SU-DHL-6 (cell line): Measurements from ENCODE around the gene PKNOX2.

ENCODE experiments used
- H2AFZ ChIP-seq: fragments of 200-600 bp; sonication (generic); 2 replicates; pipeline ENCODE4 v1.6.1; 2014; ENCODE audit warnings: low read depth, mild to moderate bottlenecking, moderate library complexity, mixed read lengths, antibody characterized with exemption, low read length; ENCODE audit not compliant: severe bottlenecking
- H3F3A ChIP-seq: fragments of 200-600 bp; shearing (Covaris generic); 2 replicates; pipeline ENCODE4 v1.6.0; 2016; ENCODE audit warnings: antibody characterized with exemption, mild to moderate bottlenecking; ENCODE audit not compliant: insufficient read depth
- H3K27ac ChIP-seq: fragments of 200-600 bp; sonication (generic); 2 replicates; pipeline ENCODE4 v1.5.1; 2016; ENCODE audit warnings: low read depth, mild to moderate bottlenecking, low read length, moderate library complexity, mixed read lengths
- H3K27me3 ChIP-seq: fragments of 200-600 bp; sonication (generic), shearing (Covaris generic); 2 replicates; pipeline ENCODE4 v1.6.0; 2014; ENCODE audit warnings: mild to moderate bottlenecking, low read length
- H3K36me3 ChIP-seq: fragments of 200-600 bp; sonication (generic); 2 replicates; pipeline ENCODE4 v1.6.1; 2014; ENCODE audit warnings: mild to moderate bottlenecking, low read length, mixed read lengths
- H3K4me2 ChIP-seq: fragments of 300-600, 200-600 bp; shearing (Covaris generic), sonication (generic); 2 replicates; pipeline ENCODE4 v1.6.0; 2014; ENCODE audit warnings: low read length, low read depth, mild to moderate bottlenecking; ENCODE audit not compliant: poor library complexity, severe bottlenecking
- H3K4me3 ChIP-seq: fragments of 200-600 bp; sonication (generic); 2 replicates; pipeline ENCODE4 v1.5.1; 2014; ENCODE audit warnings: antibody characterized with exemption, low read length, mild to moderate bottlenecking, mixed read lengths; ENCODE audit not compliant: insufficient read depth, poor library complexity, severe bottlenecking
- H3K79me2 ChIP-seq: fragments of 200-600 bp; sonication (generic); 2 replicates; pipeline ENCODE4 v1.6.1; 2014; ENCODE audit warnings: mild to moderate bottlenecking, low read length, moderate library complexity; ENCODE audit not compliant: insufficient read depth
- H3K9ac ChIP-seq: fragments of 200-600 bp; sonication (generic); 2 replicates; pipeline ENCODE4 v1.7.0; 2014; ENCODE audit warnings: mild to moderate bottlenecking, low read length
- H3K9me2 ChIP-seq: fragments of 200-600 bp; sonication (generic); replicated peaks from 2 replicates; pipeline ENCODE4 v1.6.1; 2014; ENCODE audit warnings: low read length; ENCODE audit not compliant: insufficient read depth
- H3K9me3 ChIP-seq: fragments of 200-600 bp; sonication (generic); 2 replicates; pipeline ENCODE4 v1.6.1; 2014; ENCODE audit warnings: low read length, mixed read lengths; ENCODE audit not compliant: insufficient read depth
- H4K20me1 ChIP-seq: fragments of 200-600 bp; sonication (generic); 2 replicates; pipeline ENCODE4 v1.6.1; 2014; ENCODE audit warnings: low read depth, mild to moderate bottlenecking, antibody characterized with exemption, low read length, moderate library complexity, mixed read lengths
- EZH2phosphoT487 ChIP-seq: fragments of 200-600 bp; sonication (generic), shearing (Covaris generic); conservative IDR thresholded peaks from 2 replicates; pipeline ENCODE4 v1.6.1; 2018; ENCODE audit warnings: mild to moderate bottlenecking, antibody characterized with exemption, low read length, moderate library complexity, mixed read lengths
- TF ChIP-seq, protein P1 (sequence below): fragments of 200-600 bp; sonication (generic); IDR thresholded peaks from one replicate; pipeline ENCODE4 v1.5.1; 2017; ENCODE audit warnings: antibody characterized with exemption, mild to moderate bottlenecking, low read length, moderate library complexity; ENCODE audit not compliant: insufficient read depth, poor library complexity, severe bottlenecking

The PKNOX2 gene

DNA sequence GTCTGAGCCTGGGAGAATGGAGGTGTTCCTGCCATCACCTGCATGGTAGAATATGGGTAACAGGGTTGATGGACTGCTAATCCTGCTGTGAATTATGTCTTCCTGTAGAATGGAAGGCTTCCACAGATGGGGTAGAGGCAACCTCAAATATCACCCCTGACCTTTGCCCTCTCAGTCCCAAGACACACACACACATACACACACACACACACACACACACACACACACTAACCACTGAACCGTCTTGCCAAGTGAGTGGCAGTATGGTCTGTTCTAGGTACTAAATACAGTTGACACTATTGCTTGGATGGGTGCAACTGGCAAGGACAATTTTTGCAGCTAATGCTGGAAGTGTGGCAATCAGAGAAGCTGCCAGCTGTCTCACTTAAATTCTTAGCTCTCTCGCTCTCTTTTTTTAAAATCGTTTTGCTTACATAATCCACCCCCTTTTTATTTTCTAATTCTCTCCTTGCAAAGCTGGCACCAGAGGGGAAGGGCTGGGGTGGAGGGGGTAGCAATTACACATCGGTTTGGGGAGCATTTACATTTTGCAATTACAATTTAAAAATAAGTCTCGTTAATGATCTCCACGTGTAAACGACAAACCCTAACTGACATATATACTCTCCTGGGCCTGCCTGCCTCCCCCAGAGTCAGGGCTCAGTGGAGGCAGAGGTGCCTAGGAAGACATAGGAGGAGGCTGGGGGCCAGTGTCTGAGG lies 169.0 kb downstream of the PKNOX2 start:
- Histone ChIP-seq H3K27me3 (no peaks in the 10 kb centered on the region), H3K9me2 (no peaks in the 10 kb centered on the region), H2AFZ (no peak overlapping the region), H3K4me3 (no peak overlapping the region), H3K27ac (no peak overlapping the region), H3K36me3 (no peaks in the 10 kb centered on the region), H4K20me1 (no peaks in the 10 kb centered on the region), H3F3A (no peaks in the 10 kb centered on the region), H3K9me3 (no peaks in the 10 kb centered on the region), H3K9ac (no peak overlapping the region), H3K79me2 (no peaks in the 10 kb centered on the region), H3K4me2 (no peak overlapping the region)
- no peak for TF ChIP-seq EZH2phosphoT487
- TF ChIP-seq, protein P1, sequence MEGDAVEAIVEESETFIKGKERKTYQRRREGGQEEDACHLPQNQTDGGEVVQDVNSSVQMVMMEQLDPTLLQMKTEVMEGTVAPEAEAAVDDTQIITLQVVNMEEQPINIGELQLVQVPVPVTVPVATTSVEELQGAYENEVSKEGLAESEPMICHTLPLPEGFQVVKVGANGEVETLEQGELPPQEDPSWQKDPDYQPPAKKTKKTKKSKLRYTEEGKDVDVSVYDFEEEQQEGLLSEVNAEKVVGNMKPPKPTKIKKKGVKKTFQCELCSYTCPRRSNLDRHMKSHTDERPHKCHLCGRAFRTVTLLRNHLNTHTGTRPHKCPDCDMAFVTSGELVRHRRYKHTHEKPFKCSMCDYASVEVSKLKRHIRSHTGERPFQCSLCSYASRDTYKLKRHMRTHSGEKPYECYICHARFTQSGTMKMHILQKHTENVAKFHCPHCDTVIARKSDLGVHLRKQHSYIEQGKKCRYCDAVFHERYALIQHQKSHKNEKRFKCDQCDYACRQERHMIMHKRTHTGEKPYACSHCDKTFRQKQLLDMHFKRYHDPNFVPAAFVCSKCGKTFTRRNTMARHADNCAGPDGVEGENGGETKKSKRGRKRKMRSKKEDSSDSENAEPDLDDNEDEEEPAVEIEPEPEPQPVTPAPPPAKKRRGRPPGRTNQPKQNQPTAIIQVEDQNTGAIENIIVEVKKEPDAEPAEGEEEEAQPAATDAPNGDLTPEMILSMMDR: no peak

DNA sequence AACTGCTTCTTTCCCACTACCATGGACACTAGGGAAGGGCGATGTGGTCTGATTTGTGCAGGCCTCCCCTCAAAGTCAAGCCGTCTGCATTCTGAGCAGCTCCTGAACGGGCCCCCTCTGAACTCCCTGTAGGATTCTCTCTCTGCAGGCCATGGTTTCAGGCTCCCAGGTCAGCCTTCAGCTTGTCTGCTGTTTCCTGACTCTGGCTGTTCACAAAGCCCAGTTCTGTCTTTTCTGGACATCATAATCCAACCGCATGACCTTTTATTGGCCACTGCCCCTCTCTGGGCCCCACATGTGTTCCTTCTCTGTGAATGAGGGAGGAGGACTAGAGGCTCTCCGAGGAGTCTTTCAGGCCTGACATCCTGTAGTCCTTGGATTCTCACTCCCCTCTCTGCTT lies 170.6 kb downstream of the PKNOX2 start:
- H4K20me1 ChIP-seq: no peaks in the 10 kb centered on the region
- no peak overlapping the region for H3K4me2 ChIP-seq
- no peaks in the 10 kb centered on the region for H3K79me2 ChIP-seq
- H3K4me3 ChIP-seq: no peak overlapping the region
- no peaks in the 10 kb centered on the region for H3K9me2 ChIP-seq
- no peak overlapping the region for H2AFZ ChIP-seq
- no peaks in the 10 kb centered on the region for H3K27me3 ChIP-seq
- no peaks in the 10 kb centered on the region for H3K36me3 ChIP-seq
- H3K9ac ChIP-seq: no peak overlapping the region
- no peaks in the 10 kb centered on the region for H3K9me3 ChIP-seq
- no peak overlapping the region for H3K27ac ChIP-seq
- no peaks in the 10 kb centered on the region for H3F3A ChIP-seq
- TF ChIP-seq, protein P1: no peak
- no peak for TF ChIP-seq EZH2phosphoT487

DNA sequence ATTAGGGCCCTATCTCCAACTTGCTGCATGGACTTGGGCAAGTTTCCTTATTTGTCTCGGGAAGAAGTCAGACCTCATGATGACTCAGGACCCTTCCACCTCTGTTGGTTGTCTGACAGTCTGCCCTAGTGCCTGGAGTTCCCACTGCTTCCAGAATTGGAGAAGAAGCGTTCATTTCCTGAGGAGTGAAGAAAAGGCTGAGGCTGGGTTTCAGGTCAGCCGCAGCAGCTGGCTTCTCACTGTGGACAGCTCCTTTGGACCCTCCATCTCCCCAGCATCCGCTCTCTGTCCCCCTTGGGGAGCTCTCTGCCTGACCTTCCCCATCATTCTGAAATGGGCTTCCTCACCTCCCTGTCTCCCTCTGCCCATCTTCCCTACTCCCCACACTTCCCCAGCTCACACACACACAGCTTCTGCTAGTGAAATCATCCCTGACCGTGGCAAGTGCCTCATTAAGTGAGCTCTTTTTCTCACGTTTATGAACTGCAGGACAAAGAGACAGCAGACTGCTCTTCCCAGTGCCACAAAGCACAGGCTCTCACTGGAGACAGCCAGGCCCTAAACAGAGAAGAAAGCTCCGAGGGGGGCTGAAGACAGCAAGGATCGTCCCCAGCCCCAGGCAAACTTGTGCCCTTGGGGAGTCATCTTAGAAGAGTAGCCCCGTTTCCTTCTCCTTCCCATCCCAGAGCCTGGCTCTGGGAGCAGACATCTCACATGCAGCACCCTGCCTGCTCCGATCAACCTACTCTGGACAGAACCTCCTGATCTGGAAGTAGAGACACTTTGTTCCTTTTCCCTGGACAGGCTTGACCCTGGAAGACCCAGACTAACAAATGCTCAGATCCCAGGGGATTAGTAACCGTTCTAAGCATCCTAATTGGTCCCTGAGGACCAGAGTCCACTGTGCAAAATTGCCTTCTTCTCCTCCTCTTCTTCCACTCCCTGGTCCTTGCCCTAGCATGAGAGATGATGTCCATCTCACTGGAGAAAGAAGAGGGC lies 173.6 kb downstream of the PKNOX2 start:
- Histone ChIP-seq H3K9ac (no peak overlapping the region), H3K9me2 (no peaks in the 10 kb centered on the region), H3K79me2 (no peaks in the 10 kb centered on the region), H4K20me1 (no peaks in the 10 kb centered on the region), H3F3A (no peaks in the 10 kb centered on the region), H3K27me3 (no peaks in the 10 kb centered on the region), H3K36me3 (no peaks in the 10 kb centered on the region), H3K27ac (no peak overlapping the region), H3K9me3 (no peaks in the 10 kb centered on the region), H3K4me2 (no peak overlapping the region), H3K4me3 (no peak overlapping the region), H2AFZ (no peak overlapping the region)
- TF ChIP-seq, protein P1: no peak
- TF ChIP-seq EZH2phosphoT487: no peak
